Lung (tissue), 12 donors: ENCODE measurements around the gene MAST2. TPM values are rescaled to one million over a fixed set of nuclear protein-coding genes. Genes with fewer than 3 reads are reported as not detected.

Experiments
- ATAC-seq: fragments of 200-7000 bp; cut with Tn5 transposase; one replicate; pipeline ENCODE4 v1.9.1; 2020; ENCODE audit warnings: moderate number of reproducible peaks; ENCODE audit not compliant: insufficient read depth, low FRiP score
- DNase-seq, 3 donors: peaks; one replicate each; pipeline ENCODE4 v3.0.0-alpha.2; 2013 to 2017
- H3K27ac ChIP-seq, 2 donors: one replicate each; pipeline ENCODE4 v1.5.1; 2013; ENCODE audit warnings: mild to moderate bottlenecking in 2 of 2, moderate library complexity in 2 of 2, control low read depth in 1 of 2, inconsistent platforms in 1 of 2, low read depth in 1 of 2, low read length in 1 of 2
- H3K27me3 ChIP-seq, 3 donors: one replicate each; pipeline ENCODE4 v1.5.1; 2013; ENCODE audit warnings: low read length in 2 of 3; ENCODE audit not compliant: control insufficient read depth in 3 of 3, insufficient read depth in 3 of 3
- H3K36me3 ChIP-seq, 4 donors: one replicate each; pipeline ENCODE4 v1.5.1; 2013; ENCODE audit warnings: low read length in 4 of 4, mild to moderate bottlenecking in 1 of 4, moderate library complexity in 1 of 4; ENCODE audit not compliant: control insufficient read depth in 4 of 4, insufficient read depth in 4 of 4
- H3K4me1 ChIP-seq, 5 donors: one replicate each; pipeline ENCODE4 v1.5.1; 2013; ENCODE audit warnings: low read length in 5 of 5, mild to moderate bottlenecking in 2 of 5, moderate library complexity in 1 of 5; ENCODE audit not compliant: control insufficient read depth in 5 of 5, insufficient read depth in 5 of 5
- H3K4me3 ChIP-seq: one replicate; pipeline ENCODE4 v1.5.1; 2013; ENCODE audit warnings: mild to moderate bottlenecking, control low read depth, moderate library complexity
- H3K9ac ChIP-seq, 2 donors: one replicate each; pipeline ENCODE4 v1.5.1; 2013; ENCODE audit warnings: low read length in 2 of 2, control low read depth in 1 of 2; ENCODE audit not compliant: insufficient read depth in 1 of 2
- H3K9me3 ChIP-seq, 4 donors: one replicate each; pipeline ENCODE4 v1.5.1; 2013; ENCODE audit warnings: low read length in 3 of 4, mild to moderate bottlenecking in 1 of 4, moderate library complexity in 1 of 4; ENCODE audit not compliant: control insufficient read depth in 4 of 4, insufficient read depth in 3 of 4
- CTCF ChIP-seq: IDR thresholded peaks from 2 replicates; pipeline ENCODE4 v1.5.1; 2012; ENCODE audit warnings: mild to moderate bottlenecking; ENCODE audit errors: control extremely low read depth, extremely low read depth
- WGBS, 2 donors: extraction: QIAGEN DNeasy Blood & Tissue Kit; methylation state at CpG; one replicate each; pipeline ENCODE4 v1.1.7; 2013; 5-methylcytosine and 5-hydroxymethylcytosine counted together
- polyA plus RNA-seq, 2 donors: library from polyadenylated mRNA; stranded (reverse); fragments of 200-250 nt; gene quantifications; one replicate each; pipeline ENCODE4 v1.2.1, GENCODE V29; 2013
- total RNA-seq, 2 donors: library from RNA; depleted of rRNA in 1 of 2; stranded (reverse); fragments of >200 nt in 1 of 2; gene quantifications; one replicate each; pipeline ENCODE4 v1.2.1, GENCODE V29; 2014 to 2021
- donor health status: control.
- donor health status: control.
- donor health status: Bipolar disorder and iron deficiency.
- donor health status: healthy.
- donor health status: DM: yes; HTN: yes; CAD: no.

The MAST2 gene
- total and polyA plus RNA-seq, 4 donors, result 10.5 to 28.6 (median 19.1) TPM

DNA sequence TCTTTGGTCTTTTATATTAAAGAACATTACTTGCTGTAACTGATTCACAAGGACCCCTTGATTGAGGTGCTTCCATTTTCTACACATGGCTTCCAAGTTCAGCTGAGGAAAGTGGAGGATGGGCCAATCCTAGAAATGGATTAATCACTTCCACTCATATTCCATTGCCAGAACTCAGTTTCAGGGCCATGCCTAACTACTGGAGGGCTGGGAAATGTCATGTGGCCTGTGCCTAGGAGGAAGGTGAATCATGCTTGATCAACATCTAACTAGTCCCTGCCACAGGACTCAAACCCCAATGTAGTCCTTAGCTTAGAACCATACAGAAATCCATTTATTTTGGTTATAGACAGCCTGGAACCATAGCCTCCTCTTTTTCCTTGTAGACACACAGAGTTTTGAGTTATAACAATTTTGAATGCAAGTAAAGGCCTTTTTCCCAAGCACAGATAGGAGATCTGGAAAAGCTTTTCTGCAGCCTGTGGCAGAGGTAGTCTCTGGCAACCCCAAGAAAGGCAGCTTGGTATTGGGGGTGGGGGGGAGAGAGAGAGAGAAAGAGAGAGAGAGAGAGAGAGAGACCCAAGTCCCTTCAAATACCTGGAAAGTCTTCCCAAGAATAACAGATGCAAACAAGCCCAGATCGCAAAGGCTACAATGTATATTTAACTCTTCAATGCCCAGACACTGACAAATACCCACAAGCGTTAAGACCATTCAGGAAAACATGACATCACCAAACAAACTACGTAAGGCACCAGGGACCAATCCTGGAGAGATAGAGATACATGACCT lies 12.5 kb downstream of the MAST2 start:
- Histone ChIP-seq H3K4me1 (no peaks in the 10 kb centered on the region), H3K9me3 (peaks cover 0 to under 1% (median 0%) of the 10 kb centered on the region in 4 donors), H3K27ac (no peak overlapping the region), H3K4me3 (no peak overlapping the region), H3K9ac (no peak overlapping the region), H3K36me3 (peaks cover under 1 to 6% (median 4%) of the 10 kb centered on the region in 4 donors), H3K27me3 (no peaks in the 10 kb centered on the region)
- no peak for TF ChIP-seq CTCF
- 85 to 95% methylated on average over 3 of the region's 3 CpGs for WGBS, 2 donors
- ATAC-seq (no peak), DNase-seq (no peak)

DNA sequence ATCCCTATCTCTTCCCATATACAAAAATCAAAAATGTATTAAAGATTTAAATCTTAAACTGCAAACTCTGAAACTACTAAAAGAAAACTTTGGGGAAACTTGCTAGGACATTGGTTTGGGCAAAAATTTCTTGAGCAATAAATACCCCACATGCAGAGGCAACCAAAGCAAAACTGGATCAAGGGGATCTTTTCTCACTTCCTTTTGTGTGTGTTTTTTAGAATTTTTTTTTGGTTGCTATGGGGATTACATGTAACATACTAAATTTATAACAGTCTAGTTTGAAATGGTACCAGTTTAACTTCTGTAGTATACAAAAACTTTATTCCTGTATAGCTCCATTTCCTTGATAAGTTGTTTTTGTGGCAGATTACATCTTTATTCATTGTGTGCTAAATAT lies 16.8 kb downstream of the MAST2 start:
- peaks cover 0 to 2% (median 0%) of the 10 kb centered on the region in 5 donors for H3K4me1 ChIP-seq
- no peaks in the 10 kb centered on the region for H3K27me3 ChIP-seq
- TF ChIP-seq CTCF, result no peak
- ATAC-seq (no peak), DNase-seq (no peak)
- H3K9me3 ChIP-seq, result peaks cover 0 to 2% (median 0%) of the 10 kb centered on the region in 4 donors
- no peak overlapping the region for H3K9ac ChIP-seq
- no peak overlapping the region for H3K27ac ChIP-seq
- H3K4me3 ChIP-seq, result no peak overlapping the region
- H3K36me3 ChIP-seq, result peaks cover 0 to 6% (median 3%) of the 10 kb centered on the region in 4 donors

DNA sequence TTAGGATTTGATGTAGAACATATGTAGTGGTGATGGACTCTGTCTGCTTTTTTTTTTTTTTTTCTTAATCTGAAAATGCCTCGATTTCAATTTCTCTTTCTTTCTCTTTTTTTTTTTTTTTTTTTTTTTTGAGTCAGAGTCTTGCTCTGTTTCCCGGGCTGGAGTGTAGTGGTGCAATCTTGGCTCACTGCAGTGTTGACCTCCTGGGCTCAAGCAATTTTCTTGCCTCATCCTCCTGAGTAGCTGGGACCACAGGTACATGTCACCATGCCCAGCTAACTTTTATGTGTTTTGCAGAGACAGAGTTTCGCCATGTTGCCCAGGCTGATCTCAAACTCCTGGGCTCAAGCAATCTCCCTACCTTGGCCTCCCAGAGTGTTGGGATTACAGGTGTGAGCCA lies 17.4 kb downstream of the MAST2 start:
- Histone ChIP-seq H3K27ac (no peak overlapping the region), H3K9me3 (peaks cover 0 to 2% (median 0%) of the 10 kb centered on the region in 4 donors), H3K4me3 (no peak overlapping the region), H3K36me3 (peaks cover 0 to 6% (median 4%) of the 10 kb centered on the region in 4 donors), H3K27me3 (no peaks in the 10 kb centered on the region), H3K9ac (no peak overlapping the region), H3K4me1 (peaks cover 0 to 2% (median 0%) of the 10 kb centered on the region in 5 donors)
- TF ChIP-seq CTCF, result no peak
- DNase-seq, result no peak
- 63 to 77% methylated on average over 3 of the region's 3 CpGs for WGBS, 2 donors
- no peak for ATAC-seq
